ENCODE results near the gene YBEY.

DNA sequence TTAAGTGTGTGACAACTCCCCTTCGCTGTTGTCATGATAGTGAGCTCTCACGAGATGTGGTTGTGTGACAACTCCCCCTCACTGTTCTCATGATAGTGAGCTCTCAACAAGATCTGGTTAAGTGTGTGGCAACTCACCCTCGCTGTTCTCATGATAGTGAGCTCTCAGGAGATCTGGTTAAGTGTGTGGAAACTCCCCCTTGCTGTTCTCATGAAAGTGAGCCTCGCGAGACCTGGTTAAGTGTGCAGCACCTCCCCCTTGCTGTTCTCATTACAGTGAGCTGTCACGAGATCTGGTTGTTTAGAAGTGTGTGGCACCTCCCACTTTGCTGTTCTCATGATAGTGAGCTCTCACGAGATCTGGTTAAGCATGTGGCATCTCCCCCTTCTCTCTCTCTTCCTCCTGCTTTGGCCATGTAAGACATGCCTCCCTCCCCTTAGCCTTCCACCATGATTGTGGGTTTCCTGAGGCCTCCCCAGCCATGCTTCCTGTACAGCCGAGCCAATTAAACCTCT, 32.5 kb upstream of the YBEY start:
- no peak for TF ChIP-seq CTCF (IDR thresholded peaks at IDR 0.05)
- TF ChIP-seq POLR2AphosphoS5 (IDR thresholded peaks at IDR 0.05; ENCODE audit: insufficient read depth in 1 of 2, low read depth in 1 of 2), result no peak
- TF ChIP-seq POLR2A (IDR thresholded peaks at IDR 0.05), result no peak

Data from vagina (tissue), 2 donors.